ENCODE data around the gene ZNF808.
"Not testable (repeated sequence)": the region's sequence is repeated elsewhere in the genome, so short reads cannot be mapped to it uniquely, and the experiment has no call there.

DNA sequence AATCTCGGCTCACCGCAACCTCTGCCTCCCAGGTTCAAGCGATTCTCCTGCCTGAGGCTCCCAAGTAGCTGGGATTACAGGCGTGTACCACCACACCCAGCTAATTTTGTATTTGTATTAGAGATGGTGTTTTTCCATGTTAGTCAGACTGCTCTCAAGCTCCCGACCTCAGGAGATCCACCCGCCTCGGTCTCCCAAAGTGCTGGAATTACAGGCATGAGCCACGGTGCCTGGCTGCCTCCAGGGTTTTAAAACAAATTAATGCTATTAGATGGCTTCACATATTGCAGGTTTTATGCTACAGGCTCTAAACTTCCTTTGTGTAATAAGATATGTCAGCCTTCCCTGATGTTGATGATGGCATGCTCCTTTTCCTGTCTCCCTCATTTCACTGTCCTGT is 34.1 kb downstream of the ZNF808 start:
- TF ChIP-seq, protein P1, sequence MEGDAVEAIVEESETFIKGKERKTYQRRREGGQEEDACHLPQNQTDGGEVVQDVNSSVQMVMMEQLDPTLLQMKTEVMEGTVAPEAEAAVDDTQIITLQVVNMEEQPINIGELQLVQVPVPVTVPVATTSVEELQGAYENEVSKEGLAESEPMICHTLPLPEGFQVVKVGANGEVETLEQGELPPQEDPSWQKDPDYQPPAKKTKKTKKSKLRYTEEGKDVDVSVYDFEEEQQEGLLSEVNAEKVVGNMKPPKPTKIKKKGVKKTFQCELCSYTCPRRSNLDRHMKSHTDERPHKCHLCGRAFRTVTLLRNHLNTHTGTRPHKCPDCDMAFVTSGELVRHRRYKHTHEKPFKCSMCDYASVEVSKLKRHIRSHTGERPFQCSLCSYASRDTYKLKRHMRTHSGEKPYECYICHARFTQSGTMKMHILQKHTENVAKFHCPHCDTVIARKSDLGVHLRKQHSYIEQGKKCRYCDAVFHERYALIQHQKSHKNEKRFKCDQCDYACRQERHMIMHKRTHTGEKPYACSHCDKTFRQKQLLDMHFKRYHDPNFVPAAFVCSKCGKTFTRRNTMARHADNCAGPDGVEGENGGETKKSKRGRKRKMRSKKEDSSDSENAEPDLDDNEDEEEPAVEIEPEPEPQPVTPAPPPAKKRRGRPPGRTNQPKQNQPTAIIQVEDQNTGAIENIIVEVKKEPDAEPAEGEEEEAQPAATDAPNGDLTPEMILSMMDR (IDR thresholded peaks at IDR 0.05 in 4 of 5, conservative IDR thresholded peaks at IDR 0.05 in 1 of 5): not testable (repeated sequence)
- not testable (repeated sequence) for TF ChIP-seq POLR2A (IDR thresholded peaks at IDR 0.05)
